Gastrocnemius medialis (tissue), 4 donors: Measurements from ENCODE around the gene MKLN1. TPM values are rescaled to one million over a fixed set of nuclear protein-coding genes. Genes with fewer than 3 reads are reported as not detected.

Experiments used
- ATAC-seq, 2 donors: fragments of 150-250 bp; one replicate each; pipeline ENCODE4 v1.9.1; 2016
- DNase-seq, 2 donors: peaks; one replicate each; pipeline ENCODE4 v3.0.0-alpha.2; 2019
- H3K27ac ChIP-seq, 4 donors: fragments of 200-600 bp; sonication (generic); 1 replicate in 1 of 4; 2 replicates in 3 of 4; pipeline ENCODE4 v1.5.1; 2016 to 2018; ENCODE audit warnings: mild to moderate bottlenecking in 2 of 4, moderate library complexity in 1 of 4
- H3K27me3 ChIP-seq, 3 donors: fragments of 200-600 bp; sonication (generic) in 2 of 3; 1 replicate in 1 of 3; 2 replicates in 2 of 3; pipeline versions ENCODE4 v1.5.1 to v1.6.0; 2016 to 2019; ENCODE audit warnings: mild to moderate bottlenecking in 1 of 3, moderate library complexity in 1 of 3
- H3K36me3 ChIP-seq, 2 donors: fragments of 200-600 bp; sonication (generic) in 1 of 2; one replicate each; pipeline ENCODE4 v1.5.1; 2017 to 2018
- H3K4me1 ChIP-seq, 2 donors: fragments of 200-600 bp; sonication (generic) in 1 of 2; one replicate each; pipeline ENCODE4 v1.5.1; 2016 to 2017; ENCODE audit warnings: mild to moderate bottlenecking in 2 of 2
- H3K4me3 ChIP-seq, 4 donors: fragments of 200-600 bp; sonication (generic) in 3 of 4; 1 replicate in 1 of 4; 2 replicates in 3 of 4; pipeline ENCODE4 v1.5.1; 2016 to 2019; ENCODE audit warnings: mild to moderate bottlenecking in 2 of 4
- H3K9me3 ChIP-seq, 3 donors: fragments of 200-600 bp; sonication (generic) in 2 of 3; 1 replicate in 1 of 3; 2 replicates in 2 of 3; pipeline ENCODE4 v1.5.1; 2016 to 2019
- CTCF ChIP-seq, 5 experiments: fragments of 450-650 bp in 3 of 5; fragments of 200-600 bp in 2 of 5; sonication (generic) in 2 of 5; IDR thresholded peaks in 4 of 5; conservative IDR thresholded peaks in 1 of 5; 1 replicate in 4 of 5; 2 replicates in 1 of 5; pipeline ENCODE4 v1.5.1; 2016 to 2019; ENCODE audit warnings: antibody characterized with exemption in 5 of 5, mild to moderate bottlenecking in 3 of 5, moderate library complexity in 3 of 5
- POLR2A ChIP-seq, 2 donors: fragments of 450-650 bp; IDR thresholded peaks; one replicate each; pipeline ENCODE4 v1.6.1; 2017; ENCODE audit warnings: antibody characterized with exemption in 2 of 2, mild to moderate bottlenecking in 2 of 2, moderate library complexity in 2 of 2
- in situ Hi-C, 4 donors: fragments of 200-750 bp; cut with MboI; loops; one replicate each; pipeline versions ENCODE4 v1.15.0 to v1.8.0; 2017; ENCODE audit warnings: low sequenced_read_pairs in 4 of 4
- intact Hi-C: fragments of 100-400 bp; cut with DNase I; formaldehyde crosslinking; loops from one replicate; pipeline ENCODE4 v1.15.1; 2023; ENCODE audit warnings: low total_unique reads
- total RNA-seq, 4 donors: library from RNA; depleted of rRNA; stranded (reverse); fragments of >200 nt; gene quantifications; one replicate each; pipeline versions ENCODE4 v1.1.0 to v1.2.3, GENCODE V29; 2016

Gene MKLN1
- total RNA-seq, 4 donors from 2014 or later = 29.1 to 81.1 (median 48.9) TPM

DNA sequence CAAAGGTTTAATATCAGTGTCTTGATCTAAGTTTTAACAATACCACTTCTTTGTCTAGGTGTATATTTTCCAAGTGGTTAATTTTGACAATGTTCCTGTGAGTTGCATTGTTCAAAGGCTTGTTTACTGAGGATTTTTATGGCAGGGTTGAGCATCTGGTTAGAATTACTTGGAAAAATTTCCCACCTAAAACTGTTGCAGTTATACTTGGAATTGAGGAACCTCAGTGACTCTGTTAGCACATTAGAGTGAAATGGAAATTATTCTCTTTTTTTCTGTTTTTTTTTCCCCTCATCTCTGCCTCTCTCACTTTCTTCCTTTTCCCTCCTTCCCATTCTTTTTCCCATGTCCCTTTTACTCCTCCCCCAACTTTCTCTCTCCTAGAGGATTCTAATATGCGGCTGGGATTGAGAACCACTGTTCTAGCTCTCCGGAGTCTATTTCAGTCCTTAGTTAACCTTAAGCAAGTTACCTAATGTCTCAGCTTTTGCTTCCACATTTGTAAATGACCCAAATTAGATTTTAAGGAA is 121.8 kb downstream of the MKLN1 start:
- Histone ChIP-seq H3K36me3 (no peaks in the 10 kb centered on the region), H3K4me3 (no peak overlapping the region), H3K27ac (peak overlapping the region in 2 of 4 donors; percentile 1 to 20), H3K9me3 (no peaks in the 10 kb centered on the region), H3K27me3 (no peaks in the 10 kb centered on the region), H3K4me1 (no peaks in the 10 kb centered on the region)
- TF ChIP-seq POLR2A (IDR thresholded peaks at IDR 0.05) (no peak), CTCF (IDR thresholded peaks at IDR 0.05 in 4 of 5, conservative IDR thresholded peaks at IDR 0.05 in 1 of 5) (no peak)
- no peak for ATAC-seq
- intact Hi-C loops = no loop called here
- DNase-seq = no peak
- in situ Hi-C loops = loop anchor here in 1 of 4 donors (25.0 kb wide), 1 partner anchor 362 kb away; no protein-coding TSS in a partner anchor

GRCh38 chr7:131454498-131454897 is 126.8 kb downstream of the MKLN1 start:
- DNase-seq (no peak), ATAC-seq (no peak)
- in situ Hi-C loops (no loop called here), intact Hi-C loops (no loop called here)
- Histone ChIP-seq H3K4me3 (no peak overlapping the region), H3K27me3 (no peaks in the 10 kb centered on the region), H3K27ac (no peak overlapping the region), H3K36me3 (no peaks in the 10 kb centered on the region), H3K9me3 (no peaks in the 10 kb centered on the region), H3K4me1 (no peaks in the 10 kb centered on the region)
- no peak for TF ChIP-seq POLR2A (IDR thresholded peaks at IDR 0.05)
- no peak for TF ChIP-seq CTCF (IDR thresholded peaks at IDR 0.05 in 4 of 5, conservative IDR thresholded peaks at IDR 0.05 in 1 of 5)

DNA sequence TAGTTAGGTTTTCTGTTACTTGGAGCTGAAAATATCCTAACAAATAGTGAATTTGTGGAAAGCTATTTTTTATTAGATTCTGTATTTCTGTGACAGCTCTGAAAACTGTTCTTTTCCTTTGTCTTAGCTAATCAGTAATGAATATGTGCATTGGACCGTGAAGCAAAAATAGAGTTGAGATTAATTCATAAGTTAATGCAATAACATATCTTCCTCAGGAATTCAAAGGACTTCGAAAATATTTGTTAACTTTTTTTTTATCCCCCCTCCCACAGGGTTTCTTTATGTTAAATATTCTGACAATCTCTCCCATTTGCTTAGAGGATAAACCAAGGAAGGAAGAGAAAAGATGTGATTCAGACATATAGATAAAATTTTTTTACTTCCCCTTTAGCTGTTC is 127.3 kb downstream of the MKLN1 start:
- no peak for DNase-seq
- intact Hi-C loops = no loop called here
- Histone ChIP-seq H3K36me3 (peaks cover 0 to 3% of the 10 kb centered on the region in 2 donors), H3K9me3 (no peaks in the 10 kb centered on the region), H3K4me1 (no peaks in the 10 kb centered on the region), H3K27ac (no peak overlapping the region), H3K4me3 (no peak overlapping the region), H3K27me3 (no peaks in the 10 kb centered on the region)
- no peak for ATAC-seq
- in situ Hi-C loops = no loop called here
- TF ChIP-seq CTCF (IDR thresholded peaks at IDR 0.05 in 4 of 5, conservative IDR thresholded peaks at IDR 0.05 in 1 of 5) = no peak
- no peak for TF ChIP-seq POLR2A (IDR thresholded peaks at IDR 0.05)

- in situ Hi-C loops = no loop called here
- H3K4me1 ChIP-seq = no peaks in the 10 kb centered on the region
Measured at GRCh38 chr7:131455546-131455945, 127.9 kb downstream of the MKLN1 start.

More at GRCh38 chr7:131455546-131455945, 127.9 kb downstream of the MKLN1 start:
- H3K27me3 ChIP-seq = no peaks in the 10 kb centered on the region
- intact Hi-C loops = no loop called here
- no peak for ATAC-seq
- H3K27ac ChIP-seq = no peak overlapping the region
- no peak overlapping the region for H3K4me3 ChIP-seq
- peaks cover 0 to 6% of the 10 kb centered on the region in 2 donors for H3K36me3 ChIP-seq
- DNase-seq = no peak
- no peaks in the 10 kb centered on the region for H3K9me3 ChIP-seq
- no peak for TF ChIP-seq CTCF (IDR thresholded peaks at IDR 0.05 in 4 of 5, conservative IDR thresholded peaks at IDR 0.05 in 1 of 5)
- TF ChIP-seq POLR2A (IDR thresholded peaks at IDR 0.05) = no peak
